ENCODE measurements around the gene PGGHG.

The PGGHG gene

GRCh38 chr11:288478-289397 lies at the start of gene PGGHG:
Gene PGGHG (plus strand): TSS chr11:289126. CDS start chr11:289817, 691 bp downstream.
- no peak for DNase-seq (ENCODE audit: low spot score)

GRCh38 chr11:240315-240714 lies 48.6 kb upstream of the PGGHG start:
- no peak for DNase-seq (ENCODE audit: low spot score)

DNA sequence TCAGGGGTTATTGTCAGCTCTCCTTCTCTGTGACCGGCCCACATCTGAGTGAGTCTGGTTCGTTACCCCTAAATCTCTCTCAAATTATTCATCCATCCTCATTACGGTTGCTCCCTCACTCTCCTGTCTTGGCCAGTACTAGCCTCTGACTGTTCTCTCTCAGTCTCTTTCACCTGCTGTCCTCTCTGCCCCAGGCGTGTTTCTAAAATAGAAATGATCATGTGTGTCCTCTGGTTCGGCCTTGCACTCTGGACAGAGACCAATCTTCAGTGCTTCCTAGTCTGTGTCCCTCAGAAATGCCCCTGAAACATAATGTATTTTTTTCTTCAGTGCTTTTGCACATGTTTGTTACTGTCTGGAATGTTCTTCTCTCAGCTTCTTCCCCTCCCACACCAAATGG lies 47.3 kb upstream of the PGGHG start:
- DNase-seq (ENCODE audit: low spot score) = no peak

DNA sequence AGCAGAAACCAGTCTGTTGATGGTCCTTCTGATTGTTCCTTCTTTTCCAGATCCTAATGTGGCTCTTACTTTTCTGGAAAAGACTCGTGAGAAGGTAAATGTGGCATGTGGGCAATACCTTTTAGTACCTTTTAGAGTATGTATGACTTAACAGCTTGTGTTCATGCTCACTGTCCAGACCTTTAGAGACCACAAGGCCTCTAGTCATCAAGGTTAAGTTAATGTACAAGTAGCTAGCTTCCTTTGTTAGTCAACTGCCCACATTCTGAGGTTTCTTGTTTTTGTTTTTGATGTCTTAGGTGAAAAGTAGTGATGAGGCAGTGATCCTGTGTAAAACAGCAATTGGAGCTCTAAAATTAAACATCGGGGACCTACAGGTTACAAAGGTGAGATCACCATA lies 44.5 kb upstream of the PGGHG start:
- DNase-seq (ENCODE audit: low spot score) = no peak

- no peak for DNase-seq (ENCODE audit: low spot score)
These were observed 39.9 kb upstream of the PGGHG start for GRCh38 chr11:249062-249461.

DNA sequence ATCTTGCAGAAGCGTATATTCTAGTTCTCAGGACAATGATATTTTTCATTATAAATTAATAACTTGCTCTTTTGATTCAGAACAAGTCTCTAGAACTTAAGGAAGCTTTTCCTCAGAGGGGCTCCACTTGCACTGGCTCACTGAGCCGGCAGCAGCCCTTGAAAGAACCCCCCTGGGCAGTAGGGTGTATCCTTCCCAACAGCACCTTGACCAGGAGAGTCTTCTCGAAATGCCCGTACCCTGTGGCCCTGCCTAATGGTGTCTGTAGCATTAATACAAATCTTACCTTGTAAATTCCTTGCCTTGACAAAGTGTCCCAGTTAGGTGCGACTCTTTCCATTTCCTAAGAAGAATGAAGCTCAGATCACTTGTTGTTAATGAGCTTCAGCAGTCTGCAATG lies 38.7 kb upstream of the PGGHG start:
- no peak for DNase-seq (ENCODE audit: low spot score)

GRCh38 chr11:250740-251299 lies 38.1 kb upstream of the PGGHG start:
- peak; percentile 82 for DNase-seq (ENCODE audit: low spot score)

GRCh38 chr11:251550-251949 lies 37.4 kb upstream of the PGGHG start:
- no peak for DNase-seq (ENCODE audit: low spot score)

DNA sequence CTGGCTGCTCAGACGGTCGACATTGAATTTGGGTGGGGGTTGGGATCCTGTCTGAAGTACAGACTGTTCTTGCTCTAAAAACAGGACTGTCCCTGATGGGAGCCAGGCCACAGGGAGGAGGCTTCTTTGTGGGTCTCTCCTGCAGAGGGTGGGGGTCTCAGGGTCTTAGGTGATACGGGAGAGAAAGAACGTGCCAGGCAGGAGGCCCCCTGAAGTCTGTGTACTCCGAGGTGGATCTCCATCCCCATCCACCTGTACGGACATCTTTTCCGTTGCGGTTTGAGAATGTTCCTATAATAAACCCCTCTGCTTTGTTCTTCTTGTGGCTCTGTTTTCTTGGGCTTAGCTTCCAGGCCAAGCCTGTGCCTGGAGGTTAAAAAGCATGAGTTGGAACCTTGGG lies 36.3 kb upstream of the PGGHG start:
- no peak for DNase-seq (ENCODE audit: low spot score)

- no peak for DNase-seq (ENCODE audit: low spot score)
These were observed 35.6 kb upstream of the PGGHG start for GRCh38 chr11:253160-253885.

GRCh38 chr11:253886-254270 lies 35.0 kb upstream of the PGGHG start:
- DNase-seq (ENCODE audit: low spot score) = no peak

DNA sequence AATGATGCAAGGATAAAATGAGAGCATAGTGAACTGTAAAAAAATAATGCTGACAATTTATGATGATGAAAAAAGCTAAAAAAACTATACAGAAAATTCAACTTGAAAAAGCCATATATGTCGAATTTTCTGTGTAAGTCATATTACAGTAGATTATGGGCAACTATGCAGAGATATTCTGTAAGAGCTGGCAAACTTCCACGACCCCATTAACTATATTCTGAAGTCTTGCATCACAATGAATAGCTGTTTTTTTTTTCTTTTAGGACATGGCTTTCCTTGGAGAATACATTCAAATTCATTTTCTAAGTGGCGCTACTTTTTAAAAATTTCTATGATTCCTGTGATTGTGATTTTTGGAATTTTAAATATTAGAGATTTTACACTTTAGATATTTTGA lies 33.8 kb upstream of the PGGHG start:
- no peak for DNase-seq (ENCODE audit: low spot score)

DNA sequence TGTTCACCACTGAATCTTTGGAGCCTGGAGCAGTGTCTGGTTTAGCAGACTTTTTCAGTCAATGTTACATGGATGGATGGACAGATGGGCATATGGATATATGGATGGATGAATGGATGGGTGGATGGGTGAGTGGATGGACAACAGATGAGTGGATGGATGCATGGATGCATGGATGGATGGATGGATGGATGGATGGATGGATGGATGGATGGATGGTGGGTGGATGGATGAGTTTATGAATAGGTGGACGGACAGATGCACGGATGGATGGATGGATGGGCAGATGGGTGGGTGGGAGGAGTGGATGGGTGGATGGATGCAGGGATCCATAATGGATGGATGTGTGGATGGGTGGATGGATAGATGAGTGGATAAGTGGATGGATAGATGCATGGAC lies 33.1 kb upstream of the PGGHG start:
- DNase-seq (ENCODE audit: low spot score) = no peak

DNA sequence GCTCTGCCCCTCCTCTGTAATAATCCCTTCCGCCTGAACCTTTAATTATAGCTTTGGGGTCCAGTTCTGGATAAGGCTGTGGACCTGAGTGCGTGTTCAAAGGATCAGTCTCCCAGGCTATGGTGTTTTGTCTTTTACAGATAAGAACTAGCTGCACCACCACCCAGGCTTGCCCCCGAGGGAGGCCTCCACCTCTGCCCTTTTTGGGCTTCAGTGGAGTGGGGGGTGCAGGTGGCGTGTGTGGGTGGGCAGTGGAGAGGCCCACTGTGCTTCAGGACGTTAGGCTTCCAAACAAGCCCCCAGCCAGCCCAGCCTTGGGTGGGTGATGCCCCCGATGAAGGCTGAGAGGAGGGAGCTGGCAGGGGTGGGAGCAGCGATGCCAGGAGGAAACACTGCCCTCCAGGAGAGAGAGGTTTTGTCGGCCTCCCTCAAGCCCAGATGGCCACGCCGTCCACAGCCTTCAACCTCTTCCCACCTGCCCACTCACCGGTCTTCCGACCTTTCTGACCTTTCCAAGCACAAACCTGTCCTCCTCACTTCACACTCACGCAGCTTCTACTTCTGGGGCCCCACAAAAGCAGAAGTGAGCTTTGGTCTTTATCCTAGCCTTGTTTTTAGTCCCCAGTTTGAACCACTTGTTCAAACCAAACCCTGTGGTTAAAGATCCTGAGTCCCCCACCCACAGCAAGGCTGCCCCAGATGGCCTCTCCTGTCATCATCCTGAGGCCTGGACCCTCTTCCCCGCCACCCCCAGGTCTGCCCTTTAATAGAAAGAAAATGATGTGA lies 31.8 kb upstream of the PGGHG start:
- DNase-seq (ENCODE audit: low spot score) = no peak

- DNase-seq (ENCODE audit: low spot score) = no peak
These were observed 31.0 kb upstream of the PGGHG start for GRCh38 chr11:257766-258493.

DNA sequence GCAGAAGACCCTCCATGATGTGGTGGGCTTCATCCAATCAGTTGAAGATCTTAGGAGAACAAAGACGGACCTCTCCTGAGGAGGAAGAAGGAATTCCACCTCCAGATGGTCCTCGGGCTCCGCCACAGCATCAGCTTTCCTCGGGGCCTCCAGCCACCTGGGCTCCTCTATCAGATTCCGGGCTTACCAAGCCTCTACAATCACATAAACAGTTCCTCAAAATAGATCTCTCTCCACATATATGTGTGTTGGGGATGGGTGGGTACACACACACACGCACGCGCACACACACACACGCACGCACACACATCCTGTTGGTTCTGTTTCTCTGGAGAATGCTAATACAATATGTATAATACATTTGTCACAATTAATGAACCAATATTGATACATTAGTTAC lies 29.5 kb upstream of the PGGHG start:
- no peak for DNase-seq (ENCODE audit: low spot score)

- no peak for DNase-seq (ENCODE audit: low spot score)
These were observed 27.3 kb upstream of the PGGHG start for GRCh38 chr11:261624-262023.

GRCh38 chr11:266676-267439 lies 22.1 kb upstream of the PGGHG start:
- peak; percentile 41 for DNase-seq (ENCODE audit: low spot score)

- peak; percentile 41 for DNase-seq (ENCODE audit: low spot score)
These were observed 21.4 kb upstream of the PGGHG start for GRCh38 chr11:267491-267994.

- peak; percentile 46 for DNase-seq (ENCODE audit: low spot score)
These were observed 20.2 kb upstream of the PGGHG start for GRCh38 chr11:268716-269145.

All from CD4-positive, alpha-beta T cell treated with Interleukin-15 for 4 hours (primary cell).